GM18511 (cell line): Measurements from ENCODE around the gene GMFB.
"Not testable (repeated sequence)": the region's sequence is repeated elsewhere in the genome, so short reads cannot be mapped to it uniquely, and the experiment has no call there.

Experiments
- ATAC-seq: cut with Tn5 transposase; IDR thresholded peaks from one replicate; pipeline ENCODE4 v1.9.1; 2021; ENCODE audit warnings: mild to moderate bottlenecking, moderate library complexity; ENCODE audit not compliant: unreplicated experiment

GMFB gene

DNA sequence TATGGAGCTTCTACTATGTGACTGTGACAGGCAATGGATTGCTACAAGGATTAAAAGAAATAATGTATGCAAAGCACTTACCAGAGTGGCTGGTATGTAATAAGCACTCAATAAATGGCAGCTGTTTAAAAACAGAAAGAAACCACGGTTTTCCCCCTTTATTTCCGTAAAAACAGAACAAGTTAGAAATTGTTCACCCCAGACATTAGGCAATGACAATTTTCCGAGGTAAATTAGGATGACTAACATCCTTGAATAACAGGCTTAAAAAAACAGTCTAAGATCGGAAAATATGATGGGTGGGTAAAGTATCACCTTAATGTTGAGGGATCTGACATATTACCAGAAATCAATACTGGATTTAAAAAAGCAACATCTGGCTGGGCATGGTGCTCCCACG is 26.7 kb downstream of the GMFB start:
- no peak for ATAC-seq

- no peak for ATAC-seq
Measured at GRCh38 chr14:54459106-54459505, 29.7 kb downstream of the GMFB start.

DNA sequence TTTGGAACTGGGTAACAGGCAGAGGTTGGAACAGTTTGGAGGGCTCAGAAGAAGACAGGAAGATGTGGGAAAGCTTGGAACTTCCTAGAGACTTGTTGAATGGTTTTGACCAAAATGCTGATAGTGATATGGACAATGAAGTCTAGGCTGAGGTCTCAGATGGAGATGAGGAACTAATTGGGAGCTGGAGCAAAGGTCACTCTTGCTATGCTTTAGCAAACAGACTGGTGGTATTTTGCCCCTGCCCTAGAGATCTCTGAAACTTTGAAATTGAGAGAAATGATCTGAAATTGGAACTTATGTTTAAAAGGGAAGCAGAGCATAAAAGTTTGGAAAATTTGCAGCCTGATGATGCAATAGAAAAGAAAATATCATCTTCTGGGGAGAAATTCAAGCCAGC is 30.2 kb downstream of the GMFB start:
- ATAC-seq: not testable (repeated sequence)

- ATAC-seq: no peak
Measured at GRCh38 chr14:54457609-54457996, 31.2 kb downstream of the GMFB start.

DNA sequence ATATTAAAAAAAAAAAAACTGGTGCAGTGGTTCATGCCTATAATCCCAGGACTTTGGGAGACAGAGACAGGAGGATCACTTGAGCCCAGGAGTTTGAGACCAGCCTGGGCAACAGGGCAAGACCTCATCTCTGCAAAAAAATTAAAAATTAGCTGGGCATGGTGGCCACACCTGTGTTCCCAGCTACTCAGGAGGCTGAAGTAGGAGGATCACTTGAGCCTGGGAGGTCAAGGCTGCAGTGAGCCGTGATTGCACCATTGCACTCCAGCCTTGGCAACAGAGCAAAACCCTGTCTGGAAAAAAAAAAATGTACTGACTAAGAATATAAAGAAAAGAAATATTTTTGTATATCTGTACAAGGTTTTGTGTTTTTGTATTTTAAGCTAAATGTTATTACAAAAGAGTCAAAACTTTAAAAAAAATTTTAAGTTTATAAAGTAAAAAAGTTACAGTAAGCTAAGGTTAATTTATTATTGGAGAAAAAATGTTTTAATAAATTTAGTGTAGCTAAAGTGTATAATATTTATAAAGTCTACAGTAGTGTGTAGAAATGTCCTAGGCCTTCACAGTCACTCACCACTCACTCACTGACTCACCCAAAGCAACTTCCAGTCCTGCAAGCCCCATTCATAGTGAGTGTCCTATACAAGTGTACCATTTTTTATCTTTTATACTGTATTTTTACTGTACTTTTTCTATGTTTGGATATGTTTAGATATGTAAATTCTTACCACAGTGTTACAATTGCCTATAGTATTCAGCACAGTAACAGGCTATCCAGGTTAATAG is 31.8 kb downstream of the GMFB start:
- not testable (repeated sequence) for ATAC-seq

GRCh38 chr14:54455363-54455762 is 33.4 kb downstream of the GMFB start:
- no peak for ATAC-seq

GRCh38 chr14:54453990-54454389 is 34.8 kb downstream of the GMFB start:
- ATAC-seq: not testable (repeated sequence)

- ATAC-seq: no peak
Measured at GRCh38 chr14:54453252-54453651, 35.5 kb downstream of the GMFB start.

GRCh38 chr14:54451961-54452360 is 36.8 kb downstream of the GMFB start:
- ATAC-seq: no peak

GRCh38 chr14:54451121-54451601 is 37.6 kb downstream of the GMFB start:
- no peak for ATAC-seq

- peak; percentile 90 for ATAC-seq
Measured at GRCh38 chr14:54450535-54450934, 38.2 kb downstream of the GMFB start.

- ATAC-seq: no peak
Measured at GRCh38 chr14:54447231-54447692, 41.5 kb downstream of the GMFB start.

DNA sequence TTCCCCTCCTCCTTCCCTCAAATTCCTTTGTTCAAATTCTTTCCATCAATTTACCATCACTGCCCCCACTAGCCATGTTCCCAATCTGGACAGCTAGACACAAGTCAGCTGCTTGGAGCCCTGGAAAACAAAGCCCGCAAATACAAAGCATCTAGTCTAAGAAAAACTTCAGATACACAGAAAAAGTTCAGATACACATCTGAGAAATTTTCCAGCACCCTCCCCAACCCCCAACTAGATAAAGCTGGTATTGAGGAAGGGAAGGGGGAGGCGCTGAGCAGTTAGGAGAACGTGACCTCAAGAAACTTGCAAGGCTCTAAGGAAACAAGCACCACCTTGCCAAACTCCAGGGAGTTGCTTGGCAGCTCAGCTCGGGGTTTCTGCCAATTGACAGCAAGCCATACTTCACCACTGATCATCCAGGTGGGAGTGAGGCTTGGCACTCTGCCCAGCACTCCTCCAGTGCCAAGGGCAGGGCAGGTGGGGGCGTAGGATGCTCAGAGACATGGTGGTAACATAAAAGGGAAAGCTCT is 42.6 kb downstream of the GMFB start:
- no peak for ATAC-seq

DNA sequence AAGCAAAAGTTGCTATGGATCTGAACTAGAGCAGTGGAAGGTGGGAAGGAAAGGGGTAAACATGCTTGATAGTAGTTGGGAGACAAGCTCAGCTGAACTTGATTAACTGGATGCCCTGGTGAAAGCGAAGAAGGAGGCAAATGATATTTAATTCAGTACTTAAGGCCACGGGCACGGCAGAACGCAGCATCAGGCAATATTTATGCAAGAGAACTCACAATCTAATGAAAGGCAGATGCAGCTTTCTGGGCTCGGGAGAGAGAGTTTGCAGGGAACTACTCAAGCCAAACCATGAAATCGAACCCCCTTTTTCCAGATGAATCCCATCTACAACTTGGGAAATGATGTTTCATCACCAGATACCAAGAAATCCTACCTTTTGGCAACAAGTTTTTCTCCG is 44.1 kb downstream of the GMFB start:
- no peak for ATAC-seq

- ATAC-seq: no peak
Measured at GRCh38 chr14:54443981-54444380, 44.8 kb downstream of the GMFB start.

DNA sequence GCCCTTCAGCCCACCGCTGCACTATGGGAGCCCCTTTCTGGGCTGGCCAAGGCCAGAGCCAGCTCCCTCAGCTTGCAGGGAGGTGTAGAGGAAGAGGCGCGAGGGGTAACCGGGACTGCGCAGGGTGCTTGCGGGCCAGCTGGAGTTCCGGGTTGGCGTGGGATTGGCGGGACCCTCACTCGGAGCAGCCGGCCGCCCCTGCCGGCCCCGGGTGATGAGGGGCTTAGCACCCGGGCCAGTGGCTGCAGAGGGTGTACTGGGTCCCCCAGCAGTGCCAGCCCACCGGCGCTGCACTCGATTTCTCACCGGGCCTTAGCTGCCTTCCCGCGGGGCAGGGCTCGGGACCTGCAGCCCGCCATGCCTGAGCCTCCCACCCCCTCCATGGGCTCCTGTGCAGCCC is 45.8 kb downstream of the GMFB start:
- ATAC-seq: not testable (repeated sequence)

- ATAC-seq: peak; percentile 95
Measured at GRCh38 chr14:54440873-54441868, 47.6 kb downstream of the GMFB start, which contains the start of gene CNIH1. Gene CNIH1 (minus strand): TSS chr14:54441374. CDS start chr14:54441327, 47 bp downstream.

- ATAC-seq: no peak
Measured at GRCh38 chr14:54440476-54440872, 48.3 kb downstream of the GMFB start.

GRCh38 chr14:54440037-54440436 is 48.7 kb downstream of the GMFB start:
- no peak for ATAC-seq

GRCh38 chr14:54438703-54439102 is 50.1 kb downstream of the GMFB start:
- no peak for ATAC-seq

- not testable (repeated sequence) for ATAC-seq
Measured at GRCh38 chr14:54437954-54438353, 50.8 kb downstream of the GMFB start.
